GM21825 (cell line): ENCODE data around the gene MUC3A.

Experiments
- ATAC-seq: cut with Tn5 transposase; IDR thresholded peaks from one replicate; pipeline ENCODE4 v1.9.1; 2021; ENCODE audit warnings: mild to moderate bottlenecking, moderate library complexity; ENCODE audit not compliant: unreplicated experiment

The MUC3A gene

GRCh38 chr7:101015626-101016025 lies 66.3 kb downstream of the MUC3A start:
- no peak for ATAC-seq

GRCh38 chr7:101017064-101017777 lies 67.9 kb downstream of the MUC3A start:
- peak; percentile 72 for ATAC-seq
